Left forelimb (tissue), 1 donor: ENCODE data around the gene PDE2A.
"Not testable (repeated sequence)": the region's sequence is repeated elsewhere in the genome, so short reads cannot be mapped to it uniquely, and the experiment has no call there.

Source experiments
- DNase-seq: peaks from one replicate; pipeline ENCODE4 v3.0.0-alpha.2; 2018; ENCODE audit warnings: low spot score

PDE2A gene

GRCh38 chr11:72575533-72576242 is 98.5 kb downstream of the PDE2A start:
- peak; percentile 48 for DNase-seq

- DNase-seq = peak; percentile 48
Measured at GRCh38 chr11:72574548-72575460, 99.4 kb downstream of the PDE2A start.

- DNase-seq = peak; percentile 33
Measured at GRCh38 chr11:72573855-72574445, 100.3 kb downstream of the PDE2A start.

- peak; percentile 59 for DNase-seq
Measured at GRCh38 chr11:72573072-72573854, 101.0 kb downstream of the PDE2A start.

- DNase-seq = not testable (repeated sequence)
Measured at GRCh38 chr11:72572540-72572939, 101.7 kb downstream of the PDE2A start.

GRCh38 chr11:72570893-72571661 is 103.1 kb downstream of the PDE2A start:
- peak; percentile 44 for DNase-seq

- peak; percentile 11 for DNase-seq
Measured at GRCh38 chr11:72569966-72570892, 104.0 kb downstream of the PDE2A start.

GRCh38 chr11:72568861-72569260 is 105.4 kb downstream of the PDE2A start:
- no peak for DNase-seq

- DNase-seq = no peak
Measured at GRCh38 chr11:72562431-72562830, 111.8 kb downstream of the PDE2A start.

- no peak for DNase-seq
Measured at GRCh38 chr11:72561856-72562255, 112.4 kb downstream of the PDE2A start.

GRCh38 chr11:72560864-72561263 is 113.4 kb downstream of the PDE2A start:
- DNase-seq = not testable (repeated sequence)

- DNase-seq = no peak
Measured at GRCh38 chr11:72556433-72556832, 117.8 kb downstream of the PDE2A start.

GRCh38 chr11:72555014-72555522 is 119.2 kb downstream of the PDE2A start:
- DNase-seq = not testable (repeated sequence)

- DNase-seq = no peak
Measured at GRCh38 chr11:72553706-72554105, 120.5 kb downstream of the PDE2A start.

GRCh38 chr11:72552399-72552910 is 121.8 kb downstream of the PDE2A start:
- no peak for DNase-seq

- no peak for DNase-seq
Measured at GRCh38 chr11:72551571-72551970, 122.7 kb downstream of the PDE2A start.

GRCh38 chr11:72548463-72548862 is 125.8 kb downstream of the PDE2A start:
- no peak for DNase-seq

GRCh38 chr11:72546866-72547265 is 127.4 kb downstream of the PDE2A start:
- DNase-seq = no peak

- DNase-seq = no peak
Measured at GRCh38 chr11:72544589-72544988, 129.6 kb downstream of the PDE2A start.
